Fibroblast of upper back skin (primary cell): ENCODE measurements around the gene USP12.

Experiments
- DNase-seq: peaks from one replicate; pipeline ENCODE4 v3.0.0-alpha.2; 2013

USP12 gene

GRCh38 chr13:27065582-27065981 lies 106.0 kb downstream of the USP12 start:
- DNase-seq, result no peak

DNA sequence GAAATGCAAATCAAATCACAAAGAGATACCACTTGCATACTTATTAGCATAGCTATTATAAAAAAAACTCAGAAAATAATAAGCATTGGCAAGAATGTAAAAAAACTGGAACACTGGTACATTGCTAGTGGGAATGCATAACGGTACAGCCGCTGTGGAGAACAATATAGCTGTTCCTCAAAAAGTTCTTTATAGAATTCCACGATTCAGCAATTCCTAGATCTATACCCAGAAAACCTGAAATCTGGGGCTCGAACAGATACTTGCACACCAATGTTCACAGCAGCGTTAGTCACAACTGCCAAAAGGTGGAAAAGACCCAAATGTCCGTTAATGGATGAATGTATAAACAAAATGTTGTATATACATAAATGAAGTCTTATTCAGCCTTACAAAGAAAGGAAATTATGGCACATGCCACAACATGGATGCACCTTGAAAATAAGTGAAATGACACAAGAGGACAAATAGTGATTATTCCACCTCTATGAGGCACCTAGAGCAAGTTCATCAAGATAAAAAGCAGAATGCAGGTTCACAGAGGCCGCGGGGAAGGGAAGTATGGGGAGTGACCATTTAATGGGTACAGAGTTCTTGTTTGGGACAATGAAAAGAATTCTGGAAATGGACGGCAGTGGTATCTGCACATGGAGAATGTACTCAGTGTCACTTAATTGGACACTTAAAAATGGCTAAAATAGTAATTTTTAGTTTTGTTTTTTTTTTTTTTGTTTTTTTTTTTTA lies 107.2 kb downstream of the USP12 start:
- DNase-seq, result no peak

DNA sequence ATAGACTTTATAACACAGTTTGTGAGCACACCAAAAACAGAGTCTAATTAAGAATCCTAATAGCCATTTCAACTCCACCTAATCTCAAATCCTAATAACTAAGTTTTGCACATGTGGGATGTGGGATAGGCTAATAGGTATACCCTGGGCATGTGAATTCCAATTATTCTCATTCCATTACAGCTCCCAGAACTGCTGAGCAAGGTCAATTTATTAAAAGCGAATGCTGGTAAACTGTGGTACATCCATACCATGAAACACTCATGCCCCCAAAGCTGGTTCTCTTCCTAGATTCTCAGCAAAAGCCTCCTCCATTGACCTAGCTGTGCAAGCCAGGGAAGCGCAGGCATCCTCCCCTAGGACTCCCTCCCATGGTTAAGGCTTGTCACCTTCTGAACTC lies 113.8 kb downstream of the USP12 start:
- no peak for DNase-seq

DNA sequence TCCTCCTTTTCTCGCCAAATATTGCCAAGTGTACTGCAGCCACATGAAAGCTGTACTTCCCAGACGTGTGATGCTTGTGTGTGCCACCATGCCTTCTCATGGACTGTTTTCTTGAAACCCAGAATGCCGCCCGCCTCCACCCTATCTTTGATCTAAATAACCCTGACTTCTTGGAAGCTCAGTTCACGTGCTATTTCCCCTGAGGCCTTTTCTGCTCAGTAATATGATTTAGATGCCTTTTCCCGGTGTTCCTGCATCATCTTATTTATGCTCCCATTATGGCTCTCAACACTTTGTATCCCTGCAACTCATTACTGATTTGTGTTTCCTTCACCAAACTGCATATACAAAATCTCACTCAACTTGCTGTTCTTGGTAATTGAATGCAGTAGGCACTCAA lies 116.1 kb downstream of the USP12 start:
- DNase-seq, result no peak

DNA sequence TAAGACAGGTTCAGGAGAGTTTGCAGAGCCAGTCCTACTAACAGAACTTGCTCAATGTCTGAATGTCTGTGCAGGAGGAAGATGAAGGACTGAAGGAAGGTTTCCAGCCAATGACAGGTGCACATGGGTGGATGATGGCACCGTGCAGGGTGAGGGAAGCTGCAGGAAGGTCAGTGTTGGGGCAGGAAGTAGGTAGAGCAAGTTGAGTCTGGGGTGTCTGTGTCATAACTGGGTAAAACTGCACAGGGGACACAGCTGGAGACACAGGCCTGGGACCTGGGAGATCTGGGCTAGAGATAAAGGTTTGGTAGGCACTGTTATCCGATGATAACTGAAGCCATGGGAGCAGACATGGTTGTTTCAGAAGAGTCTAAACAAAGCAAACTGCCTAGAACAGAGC lies 116.9 kb downstream of the USP12 start:
- no peak for DNase-seq

DNA sequence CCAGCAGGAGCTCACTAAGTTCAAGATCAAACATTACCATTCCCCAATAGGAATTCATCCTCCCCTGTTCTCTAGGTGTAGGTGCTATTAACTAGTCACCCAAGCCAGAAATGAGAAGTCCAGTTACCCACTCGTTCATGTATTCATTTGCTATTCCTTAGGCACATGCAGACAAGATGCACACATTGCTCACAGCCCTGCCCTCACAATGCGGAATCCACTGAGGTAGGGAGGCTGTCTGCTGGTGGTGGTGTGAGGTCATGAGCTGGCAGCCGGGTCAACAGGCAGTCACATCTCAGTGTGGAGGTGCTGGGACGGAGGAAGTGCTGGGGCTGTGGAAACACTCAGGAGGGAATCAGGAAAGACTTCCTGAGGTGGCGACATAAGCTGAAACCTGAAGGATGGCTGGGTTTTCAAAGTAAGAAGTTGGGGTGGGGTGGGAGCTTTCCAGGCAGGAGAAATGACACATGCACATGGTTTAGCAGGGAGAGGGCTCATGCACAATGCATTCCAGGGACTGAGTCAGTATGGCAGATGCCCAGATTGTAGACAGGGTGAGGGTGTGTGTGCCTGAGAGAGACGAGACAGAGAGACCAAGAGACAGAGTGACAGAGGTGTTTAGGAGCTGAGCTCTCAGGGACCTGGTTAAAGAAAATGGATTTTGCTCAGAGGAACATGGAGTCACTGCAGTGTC lies 117.6 kb downstream of the USP12 start:
- peak; percentile 82 for DNase-seq

DNA sequence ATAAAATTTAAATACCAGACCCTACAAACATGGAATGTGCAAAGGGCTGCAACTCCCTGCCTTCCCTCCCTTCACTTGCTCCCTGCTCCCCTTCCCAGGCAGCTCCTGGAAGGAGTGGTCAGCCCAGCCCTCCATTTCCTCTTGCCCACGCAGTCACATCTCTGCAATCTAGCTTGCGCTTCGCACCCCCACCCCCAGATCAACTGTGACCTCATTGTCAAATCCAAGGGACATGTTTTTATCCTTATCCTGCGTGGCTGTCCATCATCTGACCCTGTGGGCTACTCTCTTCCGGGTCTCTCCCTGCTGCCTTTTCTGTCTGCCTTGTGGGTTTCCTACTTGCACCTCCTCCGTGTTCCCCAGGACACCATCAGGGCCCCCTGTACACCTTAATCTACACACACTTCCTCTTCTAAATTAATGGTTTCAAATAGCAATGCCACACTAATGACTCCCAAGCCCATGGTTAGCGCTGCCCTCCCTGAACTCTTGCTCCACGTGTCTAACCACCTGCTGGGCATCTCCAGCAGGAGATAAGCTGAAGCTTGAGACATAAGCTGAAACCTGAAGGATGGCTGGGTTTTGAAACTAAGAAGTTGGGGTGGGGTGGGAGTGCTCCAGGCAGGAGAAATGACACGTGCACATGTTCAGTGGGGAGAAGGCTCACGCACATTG lies 118.3 kb downstream of the USP12 start:
- DNase-seq, result no peak

DNA sequence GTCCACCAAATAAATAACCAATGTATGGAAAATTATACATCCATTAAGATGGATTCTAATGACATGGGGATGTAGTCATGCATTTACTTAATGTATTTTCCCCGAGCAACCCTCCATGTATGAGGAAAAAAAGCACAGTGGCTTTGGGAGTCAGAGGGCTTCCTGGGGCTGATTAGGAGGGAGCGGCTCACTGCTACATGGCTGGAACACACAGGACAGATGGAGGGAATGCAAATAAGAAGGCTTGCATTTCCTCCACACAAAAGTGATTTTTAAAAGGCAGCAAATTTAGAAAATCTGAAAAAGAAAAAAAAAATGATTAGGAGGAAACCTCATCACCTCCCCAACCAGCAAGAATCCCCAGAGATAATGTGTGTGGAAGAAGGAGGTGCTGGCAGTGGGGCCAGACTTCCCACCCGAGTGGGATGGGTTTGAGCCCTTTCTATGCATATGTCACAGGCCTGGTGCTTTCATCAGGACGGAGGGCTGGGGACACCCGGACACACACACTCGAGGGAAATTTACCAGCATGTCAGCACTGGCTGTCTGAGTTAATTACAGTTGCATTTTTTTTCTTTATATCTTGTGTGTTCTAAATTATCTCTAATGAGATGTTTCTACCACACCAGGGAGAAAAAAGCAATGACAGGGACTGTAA lies 118.9 kb downstream of the USP12 start:
- no peak for DNase-seq

- no peak for DNase-seq
These were observed 124.5 kb downstream of the USP12 start for GRCh38 chr13:27047081-27047480.

DNA sequence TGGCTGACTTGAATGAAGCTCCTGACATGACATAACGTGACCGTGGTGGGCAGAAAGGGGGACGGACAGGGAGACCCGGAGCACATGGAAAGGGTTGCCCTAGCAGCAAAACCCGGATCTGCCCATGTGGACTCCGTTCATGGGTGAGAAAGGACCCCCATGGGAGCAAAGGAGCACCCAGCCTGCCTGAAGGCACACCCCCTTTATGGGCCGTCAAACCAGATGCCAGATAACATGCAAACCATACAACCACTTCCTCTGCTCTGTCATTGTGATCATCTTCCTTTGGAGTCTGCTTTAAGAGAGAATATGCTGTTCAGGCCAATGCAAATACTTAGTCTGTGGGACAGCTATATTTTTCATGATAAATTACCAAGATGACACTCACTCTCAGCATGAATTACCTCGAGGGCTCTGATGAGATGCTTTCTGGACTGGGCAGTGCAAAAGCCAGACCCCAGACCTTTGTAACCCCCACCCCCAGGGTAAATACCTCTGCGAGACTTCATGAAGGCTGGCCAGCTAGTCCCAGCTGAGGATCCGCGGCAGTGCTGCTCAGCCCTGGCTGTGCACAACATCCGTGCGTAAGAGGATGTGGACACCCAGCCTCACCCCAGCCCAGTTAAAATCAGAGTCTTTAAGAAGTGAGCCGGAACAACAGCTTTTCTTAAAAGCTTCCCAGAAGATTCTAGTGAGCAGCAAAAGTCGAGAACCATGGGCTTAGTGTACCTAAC lies 126.6 kb downstream of the USP12 start:
- no peak for DNase-seq

DNA sequence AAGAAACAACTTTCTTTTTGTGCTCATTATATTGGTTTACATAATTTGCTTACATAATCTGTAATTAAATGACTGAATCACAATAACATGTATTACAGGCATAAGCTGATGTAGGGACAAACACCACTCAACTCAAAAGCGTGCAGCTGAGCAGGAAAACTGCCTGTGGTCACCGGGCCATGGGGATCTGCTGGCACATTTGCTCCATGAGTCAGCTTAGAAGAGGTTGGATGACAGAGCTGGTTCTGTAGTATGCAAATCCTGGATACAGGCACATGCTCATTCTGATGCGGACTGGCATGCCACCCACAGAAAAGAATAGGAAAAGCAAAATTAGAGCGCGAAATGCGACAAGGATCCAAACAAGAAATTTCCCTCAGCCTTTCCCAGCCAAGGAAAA lies 128.6 kb downstream of the USP12 start:
- peak; percentile 94 for DNase-seq

DNA sequence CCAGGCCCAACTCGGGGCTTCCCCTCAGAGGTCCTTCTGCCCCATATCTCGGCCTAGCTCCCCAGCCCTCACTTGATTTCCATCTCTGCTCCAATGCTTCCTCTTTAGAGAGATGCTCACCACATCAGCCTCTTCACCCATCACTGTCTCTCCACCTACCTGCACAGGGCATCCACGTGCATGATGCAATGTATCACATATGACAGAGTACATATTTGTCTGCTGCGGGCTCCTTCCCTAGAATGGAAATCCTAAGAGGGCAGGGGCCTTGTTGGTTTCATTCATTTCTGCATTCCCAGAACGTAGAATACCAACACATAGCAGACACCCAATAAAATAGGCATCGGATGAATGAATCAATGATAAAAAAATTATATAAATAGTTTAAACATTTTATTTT lies 130.3 kb downstream of the USP12 start:
- no peak for DNase-seq

GRCh38 chr13:27040826-27041108 lies 130.8 kb downstream of the USP12 start:
- no peak for DNase-seq

- DNase-seq, result no peak
These were observed 132.4 kb downstream of the USP12 start for GRCh38 chr13:27039171-27039701.

GRCh38 chr13:27038323-27038722 lies 133.3 kb downstream of the USP12 start:
- DNase-seq, result peak; percentile 84

DNA sequence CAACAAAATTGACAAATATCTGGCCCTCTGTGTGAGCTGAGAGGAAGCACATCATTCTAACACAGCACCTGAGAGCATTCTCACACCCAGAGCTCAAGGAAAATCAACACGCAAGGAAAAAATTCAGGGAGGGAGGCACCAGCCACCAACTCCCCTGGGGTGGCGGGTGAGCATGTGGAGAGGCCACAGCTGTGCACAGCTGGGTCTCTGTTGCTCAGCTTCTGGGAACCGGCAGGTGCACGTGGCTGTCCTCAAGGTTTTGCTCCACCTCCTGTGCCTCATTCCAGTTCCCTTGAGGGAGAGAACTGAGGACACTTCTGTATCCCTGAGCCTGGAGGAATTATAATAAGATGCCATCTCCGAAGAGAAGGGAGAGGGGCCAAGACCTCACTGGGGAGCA lies 134.0 kb downstream of the USP12 start:
- no peak for DNase-seq

DNA sequence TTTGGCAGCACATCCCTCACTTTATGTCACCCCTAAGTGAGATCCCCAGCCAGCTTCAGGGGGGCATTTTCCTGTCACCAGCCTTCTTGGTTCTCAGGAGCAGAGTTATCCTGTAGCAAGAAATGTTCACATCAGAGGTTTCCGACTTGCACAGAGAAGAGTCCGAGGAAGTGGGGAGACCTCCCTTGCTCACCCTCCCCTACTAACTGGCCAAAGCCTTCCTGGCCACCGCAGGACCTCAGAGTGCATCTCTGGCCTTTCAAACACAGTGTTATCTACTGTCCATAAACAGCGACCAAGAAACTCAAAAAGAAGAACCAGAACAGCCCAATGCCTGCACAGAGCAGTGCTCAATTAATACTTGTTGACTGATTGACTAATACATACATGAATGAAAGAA lies 134.4 kb downstream of the USP12 start:
- no peak for DNase-seq

GRCh38 chr13:27036236-27036981 lies 135.2 kb downstream of the USP12 start:
- DNase-seq, result peak; percentile 82

DNA sequence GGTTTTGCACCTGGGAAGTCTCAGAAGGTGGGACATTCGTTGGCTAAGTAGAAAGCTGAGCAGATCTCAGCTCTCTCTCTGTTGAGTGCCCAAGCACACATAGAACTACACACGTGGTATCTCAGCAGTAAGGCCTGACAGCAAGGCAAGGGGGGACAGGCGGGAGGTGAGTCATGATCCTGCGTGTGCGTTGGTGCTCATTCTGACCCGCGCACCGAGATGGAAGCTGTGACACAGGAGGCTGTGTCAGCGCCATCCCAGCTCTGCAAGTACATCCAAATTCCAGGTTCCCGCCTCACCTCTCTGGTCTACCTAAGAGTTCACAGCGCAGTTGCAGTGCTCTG lies 135.7 kb downstream of the USP12 start:
- DNase-seq, result peak; percentile 44

DNA sequence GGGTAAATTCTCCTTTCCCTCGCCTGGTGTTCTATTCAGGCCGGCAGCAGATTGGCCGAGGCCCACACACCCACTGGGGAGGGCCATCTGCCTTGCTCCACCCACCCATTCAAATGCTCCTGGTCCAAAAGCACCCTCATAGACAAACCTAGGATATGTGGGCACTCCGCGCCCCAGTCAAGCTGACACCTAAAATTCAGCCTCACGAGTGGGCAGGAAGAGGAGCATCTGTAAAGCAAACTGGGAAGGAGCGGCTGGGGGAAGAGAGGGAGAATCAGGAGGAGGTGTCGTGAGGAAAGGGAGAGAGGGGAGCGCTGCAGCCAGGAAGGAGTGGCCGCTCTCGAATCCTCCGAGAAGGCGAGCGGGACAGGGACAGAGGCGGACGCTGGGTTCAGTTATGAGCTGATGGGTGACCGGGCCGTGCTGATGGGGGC lies 136.9 kb downstream of the USP12 start:
- no peak for DNase-seq

DNA sequence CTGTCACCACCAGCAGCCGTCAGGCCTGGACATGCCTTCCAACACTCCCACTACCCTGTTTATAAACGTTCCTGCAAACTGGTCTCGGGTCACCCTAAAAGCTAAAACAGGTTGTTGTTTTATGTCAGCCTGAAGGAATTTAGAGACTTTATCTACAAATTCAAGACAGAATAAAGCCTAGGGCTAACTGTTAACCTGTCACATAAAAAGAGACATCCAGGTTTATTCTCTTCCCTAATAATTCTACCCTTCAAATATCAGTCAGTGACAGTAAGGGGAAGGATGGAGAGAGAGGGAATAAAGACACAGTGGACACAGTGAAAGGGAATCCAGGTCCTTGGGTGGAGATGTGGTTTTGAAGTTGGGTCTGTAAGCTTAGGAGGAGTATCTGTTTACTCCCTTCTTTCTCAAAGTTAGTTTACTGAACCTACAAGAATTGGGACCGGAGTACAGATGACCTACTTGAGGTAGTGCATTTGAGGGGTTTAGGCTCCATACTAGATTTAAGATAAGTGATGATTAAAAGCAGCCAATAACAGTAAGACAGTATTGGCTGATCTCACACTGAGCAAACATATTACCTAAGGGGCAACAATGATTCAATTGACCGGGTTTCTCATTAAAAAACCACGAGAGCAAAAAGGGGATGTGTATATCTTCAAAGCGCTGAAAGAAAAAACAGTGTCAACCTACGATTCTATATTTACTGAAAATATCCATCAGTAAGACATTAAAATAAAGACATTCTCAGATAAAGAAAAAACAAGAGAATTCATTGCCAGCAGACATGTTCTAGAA lies 142.7 kb downstream of the USP12 start:
- no peak for DNase-seq
